Stimulated activated CD8-positive, alpha-beta memory T cell treated with anti-CD3 and anti-CD28 coated beads, Interleukin-12 subunit alpha, Interleukin-12 subunit beta, amount 100 ng/mL, for 24 hours (primary cell): ENCODE measurements around the gene CCDC182.

Source experiments
- DNase-seq: peaks from one replicate; pipeline ENCODE4 v3.0.0-alpha.2; 2020; ENCODE audit errors: extremely low read depth

Gene CCDC182

DNA sequence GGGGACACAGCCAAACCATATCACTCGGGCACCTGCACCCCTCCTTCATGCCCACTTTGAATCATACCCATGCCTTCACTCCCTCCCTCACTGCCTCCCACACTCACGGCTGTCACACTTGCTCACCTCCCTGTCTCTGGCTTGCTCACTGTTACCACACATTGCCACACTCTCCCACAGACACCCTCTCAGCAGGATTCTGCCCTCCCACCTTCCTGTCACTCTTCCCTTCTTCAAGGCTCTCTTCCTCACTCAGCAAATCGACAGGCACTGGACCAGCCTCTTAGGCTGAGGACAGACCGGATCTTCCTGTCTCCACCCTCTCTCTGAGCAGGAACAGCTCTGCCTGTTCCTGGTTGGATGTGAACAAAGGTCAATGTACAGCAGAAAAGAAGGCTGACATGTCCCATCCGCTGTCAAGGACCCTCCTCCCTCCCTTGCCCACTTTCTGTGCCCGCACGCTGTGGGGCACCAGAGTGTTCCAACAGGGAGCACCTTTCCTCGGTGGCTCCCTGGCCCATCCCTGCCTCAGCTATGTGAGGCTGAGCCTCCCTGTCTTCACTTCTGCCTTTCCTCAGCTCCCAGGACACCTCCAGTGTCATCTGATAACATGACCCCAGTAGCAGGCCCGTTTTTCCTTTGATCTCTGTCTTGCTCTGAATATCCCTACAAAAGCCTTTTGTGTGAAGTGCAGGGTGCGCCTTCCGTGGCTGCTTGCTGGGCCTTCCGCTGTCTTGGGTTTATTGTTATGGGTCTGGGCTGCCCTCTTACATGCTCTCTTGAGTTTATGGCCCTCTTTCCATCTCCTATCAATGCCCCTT, 47.0 kb downstream of the CCDC182 start:
- DNase-seq: no peak

- DNase-seq: no peak
These were observed 47.9 kb downstream of the CCDC182 start for GRCh38 chr17:57697197-57697596.

DNA sequence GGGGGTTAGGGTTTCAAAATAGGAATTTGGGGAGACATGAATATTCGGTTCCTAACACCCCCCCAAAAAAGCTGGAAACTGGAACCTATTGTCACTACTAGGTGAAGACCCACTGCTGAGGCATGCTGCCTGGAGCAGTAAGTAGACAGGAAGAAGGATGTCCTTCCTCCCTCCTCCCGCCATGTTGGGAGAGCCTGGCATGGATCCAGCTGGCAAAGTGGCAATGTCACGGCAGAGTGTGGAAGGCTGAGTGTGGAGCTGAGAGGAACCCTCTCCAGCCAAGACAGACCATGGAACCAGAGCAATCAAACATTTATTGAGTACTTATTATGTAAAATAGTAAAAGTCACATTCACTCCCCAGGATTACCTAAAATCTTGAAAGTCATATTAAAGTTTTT, 49.0 kb downstream of the CCDC182 start:
- DNase-seq: no peak
